Endothelial cell of umbilical vein (primary cell): ENCODE measurements around the gene SART1. TPM values are rescaled to one million over a fixed set of nuclear protein-coding genes. Genes with fewer than 3 reads are reported as not detected.

Experiments
- BruUV-seq: library from RNA; stranded (reverse); fragments of 400-500 nt; replicated peaks from 2 replicates; lab custom pipeline; 2021; lab: Mats Ljungman, UMichigan
- CTCF ChIA-PET: fragments of 300-600, 350-600 bp; sonication (Branson Sonifier 250); formaldehyde crosslinking; loops from one replicate; lab custom pipeline; 2021; ENCODE audit warnings: antibody characterized with exemption, inconsistent platforms; lab: Charles Lee
- POLR2A ChIA-PET: fragments of 300-600, 350-600 bp; sonication (Branson Sonifier 250); formaldehyde crosslinking; loops from one replicate; lab custom pipeline; 2021; ENCODE audit warnings: antibody characterized with exemption, inconsistent platforms; lab: Charles Lee
- DNase-seq: peaks from one replicate; pipeline ENCODE4 v3.0.0-alpha.2; 2011; ENCODE audit warnings: low read depth, low spot score
- FAIRE-seq: peaks from 2 replicates; lab custom pipeline; 2011; peaks lifted over from hg19 to GRCh38; lab: Jason Lieb, UNC
- H2AFZ ChIP-seq: 2 replicates; pipeline ENCODE4 v1.6.0; 2012; ENCODE audit warnings: low read depth, low read length, control low read depth, inconsistent platforms
- H3K27ac ChIP-seq: 2 replicates; pipeline ENCODE4 v1.5.1; 2011; ENCODE audit warnings: low read depth, mild to moderate bottlenecking, control low read depth, low read length, moderate library complexity; ENCODE audit not compliant: insufficient read depth
- H3K27me3 ChIP-seq, 2 experiments: 2 replicates each; pipeline versions ENCODE4 v1.6.0 to v1.6.1; 2011; ENCODE audit warnings: low read length in 2 of 2, mixed read lengths in 1 of 2; ENCODE audit not compliant: control insufficient read depth in 2 of 2, insufficient read depth in 2 of 2
- H3K36me3 ChIP-seq, 2 experiments: 2 replicates in 1 of 2; 3 replicates in 1 of 2; pipeline ENCODE4 v1.5.1; 2011; ENCODE audit warnings: low read length in 2 of 2, mild to moderate bottlenecking in 1 of 2, moderate library complexity in 1 of 2; ENCODE audit not compliant: control insufficient read depth in 2 of 2, insufficient read depth in 2 of 2; ENCODE audit errors: extremely low read depth in 1 of 2
- H3K4me1 ChIP-seq: 3 replicates; pipeline ENCODE4 v1.5.1; 2011; ENCODE audit warnings: mild to moderate bottlenecking, low read length; ENCODE audit not compliant: control insufficient read depth, insufficient read depth; ENCODE audit errors: extremely low read depth
- H3K4me2 ChIP-seq: 2 replicates; pipeline ENCODE4 v1.6.1; 2011; ENCODE audit warnings: low read length, control low read depth, mixed read lengths; ENCODE audit not compliant: insufficient read depth
- H3K4me3 ChIP-seq, 3 experiments: fragments of 200-600 bp in 1 of 3; sonication (generic), shearing (Covaris generic) in 1 of 3; replicated peaks in 1 of 3; 2 replicates each; pipeline ENCODE4 v1.5.1; 2011 to 2016; ENCODE audit warnings: control low read depth in 3 of 3, low read length in 3 of 3, mild to moderate bottlenecking in 2 of 3, inconsistent platforms in 1 of 3, low read depth in 1 of 3, moderate library complexity in 1 of 3; ENCODE audit not compliant: insufficient read depth in 1 of 3
- H3K79me2 ChIP-seq: 2 replicates; pipeline ENCODE4 v1.6.0; 2012; ENCODE audit warnings: low read length, inconsistent platforms; ENCODE audit not compliant: control insufficient read depth, insufficient read depth
- H3K9ac ChIP-seq: replicated peaks from 2 replicates; pipeline ENCODE3; 2011; ENCODE audit warnings: low read length, control low read depth; ENCODE audit not compliant: insufficient read depth; ENCODE audit errors: extremely low read depth
- H3K9me1 ChIP-seq: replicated peaks from 3 replicates; pipeline ENCODE4 v1.6.0; 2011; ENCODE audit warnings: mild to moderate bottlenecking, low read length; ENCODE audit not compliant: control insufficient read depth, insufficient read depth; ENCODE audit errors: extremely low read depth
- H3K9me3 ChIP-seq: replicated peaks from 2 replicates; pipeline ENCODE4 v1.5.1; 2012; ENCODE audit warnings: low read length, inconsistent platforms; ENCODE audit not compliant: control insufficient read depth, insufficient read depth
- H4K20me1 ChIP-seq: replicated peaks from 2 replicates; pipeline ENCODE3; 2011; ENCODE audit warnings: mild to moderate bottlenecking, low read length; ENCODE audit not compliant: control insufficient read depth, insufficient read depth; ENCODE audit errors: extremely low read depth
- CTCF ChIP-seq, 2 donors: IDR thresholded peaks; 1 replicate in 1 of 2; 2 replicates in 1 of 2; pipeline ENCODE4 v1.5.1; 2011; ENCODE audit warnings: low read length in 2 of 2, mild to moderate bottlenecking in 2 of 2, moderate library complexity in 2 of 2, control low read depth in 1 of 2, inconsistent platforms in 1 of 2, low read depth in 1 of 2; ENCODE audit not compliant: insufficient read depth in 1 of 2; ENCODE audit errors: extremely low read depth in 1 of 2
- EZH2 ChIP-seq: IDR thresholded peaks from 2 replicates; pipeline ENCODE4 v1.6.1; 2012; ENCODE audit warnings: borderline replicate concordance, low read depth, mild to moderate bottlenecking, moderate library complexity, low read length, inconsistent platforms; ENCODE audit not compliant: severe bottlenecking
- FOS ChIP-seq: IDR thresholded peaks from 2 replicates; pipeline ENCODE4 v1.6.1; 2011; ENCODE audit warnings: mild to moderate bottlenecking, low read length, moderate library complexity, borderline replicate concordance; ENCODE audit not compliant: insufficient read depth
- GATA2 ChIP-seq: IDR thresholded peaks from 2 replicates; pipeline ENCODE4 v1.7.0; 2011; ENCODE audit warnings: low read depth, mild to moderate bottlenecking, moderate library complexity, mixed read lengths, low read length; ENCODE audit not compliant: insufficient read length, insufficient read depth
- JUN ChIP-seq: IDR thresholded peaks from 2 replicates; pipeline ENCODE4 v1.6.1; 2011; ENCODE audit warnings: borderline replicate concordance, low read depth; ENCODE audit not compliant: insufficient read length, insufficient read depth
- MAX ChIP-seq: IDR thresholded peaks from 2 replicates; pipeline ENCODE4 v1.6.1; 2011; ENCODE audit not compliant: insufficient read depth, insufficient read length
- MYC ChIP-seq: IDR thresholded peaks from one replicate; pipeline ENCODE4 v1.6.1; 2011; ENCODE audit warnings: mild to moderate bottlenecking, low read depth, low read length
- POLR2A ChIP-seq: IDR thresholded peaks from 2 replicates; pipeline ENCODE4 v1.6.1; 2012; ENCODE audit warnings: low read depth, mild to moderate bottlenecking, control low read depth, low read length
- POLR2AphosphoS5 ChIP-seq: IDR thresholded peaks from 2 replicates; pipeline ENCODE4 v1.6.1; 2012; ENCODE audit warnings: low read depth, mild to moderate bottlenecking, control low read depth, low read length, moderate library complexity; ENCODE audit not compliant: insufficient read depth
- dilution Hi-C: fragments of 300-500 bp; cut with MboI; formaldehyde crosslinking; loops from one replicate; pipeline ENCODE4 v1.15.0; 2019; ENCODE audit warnings: low sequenced_read_pairs; ENCODE audit not compliant: extremely low pct_ligation_motif_present
- intact Hi-C: fragments of 100-400 bp; cut with micrococcal nuclease; formaldehyde crosslinking; loops from one replicate; pipeline ENCODE4 v1.10.0; 2022
- polyA plus RNA-seq, 4 experiments: library from polyadenylated mRNA; depleted of rRNA in 3 of 4; stranded (reverse) in 3 of 4; unstranded in 1 of 4; fragments of >200 nt; gene quantifications; 2 replicates each; pipeline versions ENCODE4 v1.2.1 to v1.2.3, GENCODE V29; 2011 to 2012; ENCODE audit warnings: missing spikeins in 1 of 4
- total RNA-seq: library from RNA; stranded (reverse); gene quantifications from 2 replicates; pipeline ENCODE4 v1.2.3, GENCODE V29; 2021

The SART1 gene
- total and polyA plus RNA-seq, 2 donors (not counting 3 experiments of a cell fraction or from before 2014, with no cell fraction given): 21.8 to 62.7 TPM

GRCh38 chr11:65979261-65979759 lies 17.8 kb downstream of the SART1 start:
- ChIA-PET POLR2A (no interaction called here), CTCF (interaction anchor here (0.6 to 1.4 kb wide), 4 partner anchors 9 to 388 kb away, joined by 3 to 8 read pairs (median 4); partner anchors contain the start of gene FIBP)
- H2AFZ ChIP-seq: no peak overlapping the region
- H3K9me3 ChIP-seq: no peaks in the 10 kb centered on the region
- DNase-seq: no peak
- no peaks in the 10 kb centered on the region for H3K27me3 ChIP-seq
- H3K79me2 ChIP-seq: no peaks in the 10 kb centered on the region
- no peaks in the 10 kb centered on the region for H3K9me1 ChIP-seq
- H3K4me1 ChIP-seq: no peaks in the 10 kb centered on the region
- H3K4me2 ChIP-seq: no peak overlapping the region
- TF ChIP-seq MYC: no peak
- TF ChIP-seq JUN: no peak
- TF ChIP-seq MAX: no peak
- no peak for TF ChIP-seq POLR2A
- TF ChIP-seq POLR2AphosphoS5: no peak
- TF ChIP-seq CTCF (IDR thresholded peaks at IDR 0.05; ENCODE audit: extremely low read depth in 1 of 2, insufficient read depth in 1 of 2, low read depth in 1 of 2, low read length in 2 of 2): no peak
- TF ChIP-seq FOS: no peak
- TF ChIP-seq GATA2: no peak
- TF ChIP-seq EZH2: no peak
- no TSS peak for BruUV-seq
- H4K20me1 ChIP-seq: no peaks in the 10 kb centered on the region
- no peak for FAIRE-seq
- no peak overlapping the region for H3K27ac ChIP-seq
- intact Hi-C loops (no loop called here), dilution Hi-C loops (no loop called here)
- H3K9ac ChIP-seq: no peak overlapping the region
- H3K36me3 ChIP-seq: peaks cover 0 to 34% of the 10 kb centered on the region in 2 experiments
- no peak overlapping the region for H3K4me3 ChIP-seq
